Liver (tissue), 9 donors: ENCODE results near the gene FGF12. TPM values are rescaled to one million over a fixed set of nuclear protein-coding genes. Genes with fewer than 3 reads are reported as not detected.

Experiments
- DNase-seq: peaks from one replicate; pipeline ENCODE4 v3.0.0-alpha.2; 2017; ENCODE audit warnings: low spot score
- H3K27ac ChIP-seq, 2 donors: one replicate each; pipeline ENCODE4 v1.7.0; 2013; ENCODE audit warnings: inconsistent platforms in 2 of 2, low read length in 2 of 2, control low read depth in 1 of 2, low read depth in 1 of 2, mild to moderate bottlenecking in 1 of 2
- H3K27me3 ChIP-seq, 4 donors: one replicate each; pipeline versions ENCODE4 v1.6.1 to v1.7.0; 2013; ENCODE audit warnings: low read length in 3 of 4, inconsistent platforms in 1 of 4, mild to moderate bottlenecking in 1 of 4, moderate library complexity in 1 of 4; ENCODE audit not compliant: control insufficient read depth in 4 of 4, insufficient read depth in 4 of 4
- H3K36me3 ChIP-seq, 4 donors: one replicate each; pipeline versions ENCODE4 v1.6.1 to v1.7.0; 2013; ENCODE audit warnings: low read length in 3 of 4, mild to moderate bottlenecking in 3 of 4, low read depth in 1 of 4, moderate library complexity in 1 of 4; ENCODE audit not compliant: control insufficient read depth in 4 of 4, insufficient read depth in 3 of 4
- H3K4me1 ChIP-seq, 4 donors: one replicate each; pipeline versions ENCODE4 v1.6.1 to v1.7.0; 2013; ENCODE audit warnings: low read length in 3 of 4, mild to moderate bottlenecking in 3 of 4, moderate library complexity in 1 of 4; ENCODE audit not compliant: control insufficient read depth in 4 of 4, insufficient read depth in 4 of 4
- H3K4me3 ChIP-seq, 3 donors: one replicate each; pipeline versions ENCODE4 v1.6.1 to v1.7.0; 2013; ENCODE audit warnings: low read length in 3 of 3, control low read depth in 1 of 3, low read depth in 1 of 3, mild to moderate bottlenecking in 1 of 3
- H3K9ac ChIP-seq, 2 donors: one replicate each; pipeline ENCODE4 v1.7.0; 2013; ENCODE audit warnings: low read length in 2 of 2, mild to moderate bottlenecking in 2 of 2, moderate library complexity in 2 of 2, control low read depth in 1 of 2, low read depth in 1 of 2
- H3K9me3 ChIP-seq, 4 donors: one replicate each; pipeline versions ENCODE4 v1.6.1 to v1.7.0; 2013; ENCODE audit warnings: low read length in 3 of 4; ENCODE audit not compliant: control insufficient read depth in 4 of 4
- EGR1 ChIP-seq, 2 donors: IDR thresholded peaks; 2 replicates each; pipeline ENCODE4 v1.6.1; 2016 to 2018; ENCODE audit warnings: antibody characterized with exemption in 2 of 2, low read depth in 2 of 2
- FOXA1 ChIP-seq: IDR thresholded peaks from 2 replicates; pipeline ENCODE4 v1.6.1; 2016; ENCODE audit warnings: antibody characterized with exemption
- FOXA2 ChIP-seq: IDR thresholded peaks from 2 replicates; pipeline ENCODE4 v1.6.1; 2016; ENCODE audit warnings: antibody characterized with exemption
- HNF4A ChIP-seq, 2 donors: conservative IDR thresholded peaks; 2 replicates each; pipeline ENCODE4 v1.6.1; 2016; ENCODE audit warnings: antibody characterized with exemption in 2 of 2, mild to moderate bottlenecking in 2 of 2
- HNF4G ChIP-seq: IDR thresholded peaks from 2 replicates; pipeline ENCODE4 v1.6.1; 2016; ENCODE audit warnings: antibody characterized with exemption
- MAX ChIP-seq: IDR thresholded peaks from 2 replicates; pipeline ENCODE4 v1.6.1; 2016; ENCODE audit warnings: antibody characterized with exemption
- NR2F2 ChIP-seq: IDR thresholded peaks from 2 replicates; pipeline ENCODE4 v1.6.1; 2016; ENCODE audit warnings: antibody characterized with exemption
- RAD21 ChIP-seq, 2 donors: IDR thresholded peaks; 2 replicates each; pipeline ENCODE4 v1.6.1; 2016; ENCODE audit warnings: antibody characterized with exemption in 2 of 2, mild to moderate bottlenecking in 2 of 2
- SP1 ChIP-seq: IDR thresholded peaks from 2 replicates; pipeline ENCODE4 v1.6.1; 2018; ENCODE audit warnings: antibody characterized with exemption, mild to moderate bottlenecking
- TAF1 ChIP-seq: conservative IDR thresholded peaks from 2 replicates; pipeline ENCODE4 v1.6.1; 2016; ENCODE audit warnings: antibody characterized with exemption, mild to moderate bottlenecking
- YY1 ChIP-seq: IDR thresholded peaks from 2 replicates; pipeline ENCODE4 v1.6.1; 2016; ENCODE audit warnings: antibody characterized with exemption, mild to moderate bottlenecking
- WGBS: extraction: QIAGEN DNeasy Blood & Tissue Kit; methylation state at CpG from one replicate; pipeline ENCODE4 v1.1.7; 2013; 5-methylcytosine and 5-hydroxymethylcytosine counted together
- polyA plus RNA-seq, 2 donors: library from polyadenylated mRNA; stranded (reverse) in 1 of 2; unstranded in 1 of 2; fragments of 200-250 nt in 1 of 2; fragments of >200 nt in 1 of 2; fragmentation: Nextera tagmentation in 1 of 2; extraction: Ambion mirVana in 1 of 2; gene quantifications; one replicate each; pipeline versions ENCODE4 v1.2.1 to v1.2.3, GENCODE V29; 2013 to 2015
- total RNA-seq, 2 donors: library from RNA; depleted of rRNA; stranded (reverse); fragments of >200 nt; gene quantifications; one replicate each; pipeline ENCODE4 v1.2.3, GENCODE V29; 2014
- TF ChIP-seq, protein P1 (sequence below): fragments of 150-350 bp; IDR thresholded peaks from 2 replicates; pipeline ENCODE4 v1.5.1; 2017; ENCODE audit warnings: improper control_type of control experiment, low read depth, low read length; ENCODE audit not compliant: missing input control
- TF ChIP-seq, protein P2 (sequence below): IDR thresholded peaks from 2 replicates; pipeline ENCODE4 v1.6.1; 2016; ENCODE audit warnings: antibody characterized with exemption, mild to moderate bottlenecking
- TF ChIP-seq, protein P3 (sequence below): IDR thresholded peaks from 2 replicates; pipeline ENCODE4 v1.6.1; 2016; ENCODE audit warnings: antibody characterized with exemption
- TF ChIP-seq, protein P4 (sequence below): IDR thresholded peaks from 2 replicates; pipeline ENCODE4 v1.6.1; 2016; ENCODE audit warnings: antibody characterized with exemption
- donor health status: healthy.
- donor health status: healthy.
- donor health status: healthy.
- donor health status: healthy.
- donor health status: healthy.

Gene FGF12
- total and polyA plus RNA-seq, 4 donors: 0.11 to 0.59 (median 0.19) TPM

- TF ChIP-seq, protein P1, sequence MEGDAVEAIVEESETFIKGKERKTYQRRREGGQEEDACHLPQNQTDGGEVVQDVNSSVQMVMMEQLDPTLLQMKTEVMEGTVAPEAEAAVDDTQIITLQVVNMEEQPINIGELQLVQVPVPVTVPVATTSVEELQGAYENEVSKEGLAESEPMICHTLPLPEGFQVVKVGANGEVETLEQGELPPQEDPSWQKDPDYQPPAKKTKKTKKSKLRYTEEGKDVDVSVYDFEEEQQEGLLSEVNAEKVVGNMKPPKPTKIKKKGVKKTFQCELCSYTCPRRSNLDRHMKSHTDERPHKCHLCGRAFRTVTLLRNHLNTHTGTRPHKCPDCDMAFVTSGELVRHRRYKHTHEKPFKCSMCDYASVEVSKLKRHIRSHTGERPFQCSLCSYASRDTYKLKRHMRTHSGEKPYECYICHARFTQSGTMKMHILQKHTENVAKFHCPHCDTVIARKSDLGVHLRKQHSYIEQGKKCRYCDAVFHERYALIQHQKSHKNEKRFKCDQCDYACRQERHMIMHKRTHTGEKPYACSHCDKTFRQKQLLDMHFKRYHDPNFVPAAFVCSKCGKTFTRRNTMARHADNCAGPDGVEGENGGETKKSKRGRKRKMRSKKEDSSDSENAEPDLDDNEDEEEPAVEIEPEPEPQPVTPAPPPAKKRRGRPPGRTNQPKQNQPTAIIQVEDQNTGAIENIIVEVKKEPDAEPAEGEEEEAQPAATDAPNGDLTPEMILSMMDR: no peak
- TF ChIP-seq, protein P2, sequence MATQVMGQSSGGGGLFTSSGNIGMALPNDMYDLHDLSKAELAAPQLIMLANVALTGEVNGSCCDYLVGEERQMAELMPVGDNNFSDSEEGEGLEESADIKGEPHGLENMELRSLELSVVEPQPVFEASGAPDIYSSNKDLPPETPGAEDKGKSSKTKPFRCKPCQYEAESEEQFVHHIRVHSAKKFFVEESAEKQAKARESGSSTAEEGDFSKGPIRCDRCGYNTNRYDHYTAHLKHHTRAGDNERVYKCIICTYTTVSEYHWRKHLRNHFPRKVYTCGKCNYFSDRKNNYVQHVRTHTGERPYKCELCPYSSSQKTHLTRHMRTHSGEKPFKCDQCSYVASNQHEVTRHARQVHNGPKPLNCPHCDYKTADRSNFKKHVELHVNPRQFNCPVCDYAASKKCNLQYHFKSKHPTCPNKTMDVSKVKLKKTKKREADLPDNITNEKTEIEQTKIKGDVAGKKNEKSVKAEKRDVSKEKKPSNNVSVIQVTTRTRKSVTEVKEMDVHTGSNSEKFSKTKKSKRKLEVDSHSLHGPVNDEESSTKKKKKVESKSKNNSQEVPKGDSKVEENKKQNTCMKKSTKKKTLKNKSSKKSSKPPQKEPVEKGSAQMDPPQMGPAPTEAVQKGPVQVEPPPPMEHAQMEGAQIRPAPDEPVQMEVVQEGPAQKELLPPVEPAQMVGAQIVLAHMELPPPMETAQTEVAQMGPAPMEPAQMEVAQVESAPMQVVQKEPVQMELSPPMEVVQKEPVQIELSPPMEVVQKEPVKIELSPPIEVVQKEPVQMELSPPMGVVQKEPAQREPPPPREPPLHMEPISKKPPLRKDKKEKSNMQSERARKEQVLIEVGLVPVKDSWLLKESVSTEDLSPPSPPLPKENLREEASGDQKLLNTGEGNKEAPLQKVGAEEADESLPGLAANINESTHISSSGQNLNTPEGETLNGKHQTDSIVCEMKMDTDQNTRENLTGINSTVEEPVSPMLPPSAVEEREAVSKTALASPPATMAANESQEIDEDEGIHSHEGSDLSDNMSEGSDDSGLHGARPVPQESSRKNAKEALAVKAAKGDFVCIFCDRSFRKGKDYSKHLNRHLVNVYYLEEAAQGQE: no peak
- no peak for TF ChIP-seq HNF4A (conservative IDR thresholded peaks at IDR 0.05)
- TF ChIP-seq EGR1 (IDR thresholded peaks at IDR 0.05; ENCODE audit: low read depth in 2 of 2): no peak
- no peak for TF ChIP-seq FOXA2
- TF ChIP-seq, protein P3, sequence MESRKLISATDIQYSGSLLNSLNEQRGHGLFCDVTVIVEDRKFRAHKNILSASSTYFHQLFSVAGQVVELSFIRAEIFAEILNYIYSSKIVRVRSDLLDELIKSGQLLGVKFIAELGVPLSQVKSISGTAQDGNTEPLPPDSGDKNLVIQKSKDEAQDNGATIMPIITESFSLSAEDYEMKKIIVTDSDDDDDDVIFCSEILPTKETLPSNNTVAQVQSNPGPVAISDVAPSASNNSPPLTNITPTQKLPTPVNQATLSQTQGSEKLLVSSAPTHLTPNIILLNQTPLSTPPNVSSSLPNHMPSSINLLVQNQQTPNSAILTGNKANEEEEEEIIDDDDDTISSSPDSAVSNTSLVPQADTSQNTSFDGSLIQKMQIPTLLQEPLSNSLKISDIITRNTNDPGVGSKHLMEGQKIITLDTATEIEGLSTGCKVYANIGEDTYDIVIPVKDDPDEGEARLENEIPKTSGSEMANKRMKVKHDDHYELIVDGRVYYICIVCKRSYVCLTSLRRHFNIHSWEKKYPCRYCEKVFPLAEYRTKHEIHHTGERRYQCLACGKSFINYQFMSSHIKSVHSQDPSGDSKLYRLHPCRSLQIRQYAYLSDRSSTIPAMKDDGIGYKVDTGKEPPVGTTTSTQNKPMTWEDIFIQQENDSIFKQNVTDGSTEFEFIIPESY: no peak
- TF ChIP-seq MAX: no peak
- TF ChIP-seq FOXA1: no peak
- no peak for TF ChIP-seq NR2F2
- DNase-seq: no peak
Measured at GRCh38 chr3:192219926-192220325, 507.4 kb downstream of the FGF12 start.

DNA sequence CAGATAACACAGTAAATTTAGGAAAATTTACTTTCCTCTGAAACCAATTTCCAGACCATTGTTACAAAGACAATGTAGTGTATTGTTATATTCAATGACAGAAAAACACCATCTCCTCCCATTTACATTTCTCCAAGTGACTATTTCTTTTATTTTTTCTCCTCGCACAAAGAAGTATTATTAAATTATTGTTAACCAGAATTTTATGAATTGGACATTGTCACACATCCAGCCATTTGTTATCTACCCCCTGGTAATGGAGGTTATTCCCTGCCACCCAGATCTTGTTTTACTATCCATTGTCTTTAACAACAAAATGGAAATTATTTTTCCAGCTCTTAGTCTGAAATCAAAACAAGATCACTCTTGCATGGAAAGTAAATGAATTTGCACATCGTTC lies 511.3 kb downstream of the FGF12 start:
- TF ChIP-seq TAF1 (no peak), FOXA2 (no peak), HNF4G (no peak), YY1 (no peak), RAD21 (IDR thresholded peaks at IDR 0.05) (no peak), SP1 (no peak), NR2F2 (no peak)
- TF ChIP-seq, protein P4, sequence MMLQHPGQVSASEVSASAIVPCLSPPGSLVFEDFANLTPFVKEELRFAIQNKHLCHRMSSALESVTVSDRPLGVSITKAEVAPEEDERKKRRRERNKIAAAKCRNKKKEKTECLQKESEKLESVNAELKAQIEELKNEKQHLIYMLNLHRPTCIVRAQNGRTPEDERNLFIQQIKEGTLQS: no peak
- TF ChIP-seq, protein P1: no peak
- WGBS: 91% methylated on average over 2 of the region's 2 CpGs

More at GRCh38 chr3:192219926-192220325, 507.4 kb downstream of the FGF12 start:
- H3K9me3 ChIP-seq: no peaks in the 10 kb centered on the region
- H3K9ac ChIP-seq: no peak overlapping the region
- no peaks in the 10 kb centered on the region for H3K27me3 ChIP-seq
- no peak overlapping the region for H3K4me3 ChIP-seq
- H3K27ac ChIP-seq: no peak overlapping the region
- H3K4me1 ChIP-seq: peaks cover 0 to 12% (median 4%) of the 10 kb centered on the region in 4 donors
- no peaks in the 10 kb centered on the region for H3K36me3 ChIP-seq

More for the DNA sequence above, 511.3 kb downstream of the FGF12 start:
- no peak overlapping the region for H3K27ac ChIP-seq
- no peak overlapping the region for H3K9ac ChIP-seq
- no peaks in the 10 kb centered on the region for H3K9me3 ChIP-seq
- H3K27me3 ChIP-seq: no peaks in the 10 kb centered on the region
- no peak for DNase-seq
- no peak overlapping the region for H3K4me3 ChIP-seq
- peaks cover 0 to under 1% (median 0%) of the 10 kb centered on the region in 4 donors for H3K4me1 ChIP-seq
- no peaks in the 10 kb centered on the region for H3K36me3 ChIP-seq
